B cell (primary cell): Measurements from ENCODE around the gene POLE. TPM values are rescaled to one million over a fixed set of nuclear protein-coding genes. Genes with fewer than 3 reads are reported as not detected.

Experiments
- ATAC-seq: fragments of 200-7000 bp; cut with Tn5 transposase; one replicate; pipeline ENCODE4 v1.10.0; 2021; ENCODE audit warnings: low read depth, mild to moderate bottlenecking, moderate number of reproducible peaks, moderate library complexity
- CTCF ChIA-PET: fragments of 350-600 bp; sonication (Branson Sonifier 250); formaldehyde crosslinking; loops from one replicate; lab custom pipeline; 2021; ENCODE audit warnings: antibody characterized with exemption, inconsistent platforms; lab: Charles Lee
- POLR2A ChIA-PET: fragments of 350-600 bp; sonication (Branson Sonifier 250); formaldehyde crosslinking; loops from one replicate; lab custom pipeline; 2021; ENCODE audit warnings: antibody characterized with exemption; lab: Charles Lee
- DNase-seq: peaks from one replicate; pipeline ENCODE4 v3.0.0; 2013
- H2AFZ ChIP-seq: 2 replicates; pipeline ENCODE4 v1.6.1; 2012; ENCODE audit warnings: mild to moderate bottlenecking, low read depth, low read length; ENCODE audit not compliant: insufficient read depth, poor library complexity, severe bottlenecking
- H3K27ac ChIP-seq, 2 donors: 1 replicate in 1 of 2; 2 replicates in 1 of 2; pipeline ENCODE4 v1.5.1; 2012 to 2013; ENCODE audit warnings: low read length in 2 of 2, mild to moderate bottlenecking in 2 of 2, moderate library complexity in 1 of 2
- H3K27me3 ChIP-seq, 4 experiments: fragments of 200-600 bp in 1 of 4; sonication (generic) in 1 of 4; replicated peaks in 1 of 4; 1 replicate in 2 of 4; 2 replicates in 2 of 4; pipeline versions ENCODE4 v1.6.1 to v1.7.0; 2013 to 2016; ENCODE audit warnings: low read length in 3 of 4, mild to moderate bottlenecking in 2 of 4, mixed read lengths in 1 of 4, moderate library complexity in 1 of 4; ENCODE audit not compliant: insufficient read depth in 4 of 4, control insufficient read depth in 3 of 4; ENCODE audit errors: control extremely low read depth in 1 of 4
- H3K36me3 ChIP-seq, 2 experiments: replicated peaks in 1 of 2; 1 replicate in 1 of 2; 2 replicates in 1 of 2; pipeline versions ENCODE4 v1.6.1 to v1.7.1; 2013; ENCODE audit warnings: low read length in 1 of 2; ENCODE audit not compliant: insufficient read depth in 2 of 2, control insufficient read depth in 1 of 2; ENCODE audit errors: control extremely low read depth in 1 of 2, extremely low read depth in 1 of 2
- H3K4me1 ChIP-seq, 2 donors: fragments of 200-600 bp in 1 of 2; sonication (generic) in 1 of 2; 1 replicate in 1 of 2; 2 replicates in 1 of 2; pipeline versions ENCODE4 v1.5.1 to v1.6.1; 2013 to 2017; ENCODE audit warnings: low read length in 2 of 2; ENCODE audit not compliant: control insufficient read depth in 2 of 2, insufficient read depth in 2 of 2
- H3K4me2 ChIP-seq: replicated peaks from 2 replicates; pipeline ENCODE3; 2012; ENCODE audit warnings: mild to moderate bottlenecking, low read depth, low read length; ENCODE audit not compliant: poor library complexity, severe bottlenecking
- H3K4me3 ChIP-seq, 5 experiments: fragments of 200-600 bp in 1 of 5; sonication (generic) in 1 of 5; 1 replicate in 3 of 5; 2 replicates in 2 of 5; pipeline versions ENCODE4 v1.5.1 to v1.7.0; 2011 to 2016; ENCODE audit warnings: low read length in 4 of 5, mild to moderate bottlenecking in 4 of 5, low read depth in 2 of 5, control low read depth in 1 of 5, moderate library complexity in 1 of 5; ENCODE audit not compliant: insufficient read depth in 1 of 5; ENCODE audit errors: control extremely low read depth in 1 of 5, extremely low read depth in 1 of 5
- H3K79me2 ChIP-seq: fragments of 200-600 bp; sonication (generic); one replicate; pipeline ENCODE4 v1.6.0; 2016; ENCODE audit warnings: low read length; ENCODE audit not compliant: control insufficient read depth, insufficient read depth
- H3K9ac ChIP-seq: fragments of 200-600 bp; sonication (generic); 2 replicates; pipeline ENCODE4 v1.6.1; 2017; ENCODE audit warnings: mild to moderate bottlenecking, low read length, moderate library complexity
- H3K9me3 ChIP-seq, 3 donors: one replicate each; pipeline versions ENCODE4 v1.6.1 to v1.7.1; 2013; ENCODE audit warnings: low read length in 2 of 3; ENCODE audit not compliant: control insufficient read depth in 2 of 3, insufficient read depth in 1 of 3; ENCODE audit errors: control extremely low read depth in 1 of 3
- H4K20me1 ChIP-seq: 2 replicates; pipeline ENCODE4 v1.6.0; 2012; ENCODE audit warnings: mild to moderate bottlenecking, low read length; ENCODE audit not compliant: insufficient read depth, control insufficient read depth, poor library complexity, severe bottlenecking
- H3K27ac Mint-ChIP-seq: one replicate; pipeline ENCODE4 v1.8.0; 2021; ENCODE audit warnings: mixed read lengths
- H3K27me3 Mint-ChIP-seq: one replicate; pipeline ENCODE4 v1.8.0; 2021; ENCODE audit warnings: mixed read lengths
- H3K4me1 Mint-ChIP-seq: one replicate; pipeline ENCODE4 v1.8.0; 2021; ENCODE audit warnings: mixed read lengths
- H3K4me3 Mint-ChIP-seq: one replicate; pipeline ENCODE4 v1.8.0; 2021; ENCODE audit warnings: mixed read lengths
- H3K9me3 Mint-ChIP-seq: one replicate; pipeline ENCODE4 v1.8.0; 2022; ENCODE audit warnings: mixed read lengths; ENCODE audit not compliant: insufficient read depth
- CTCF ChIP-seq: fragments of 200-600 bp; IDR thresholded peaks from one replicate; pipeline ENCODE4 v1.8.0; 2022; ENCODE audit warnings: antibody characterized with exemption, mild to moderate bottlenecking
- EZH2 ChIP-seq: IDR thresholded peaks from 2 replicates; pipeline ENCODE4 v1.6.1; 2012; ENCODE audit warnings: borderline replicate concordance, low read depth, mild to moderate bottlenecking, moderate library complexity, low read length; ENCODE audit not compliant: insufficient read depth, poor library complexity, severe bottlenecking
- WGBS: methylation state at CpG from one replicate; pipeline ENCODE4 v1.1.5; 2013; ENCODE audit warnings: missing lambda C conversion rate; ENCODE audit not compliant: insufficient coverage; 5-methylcytosine and 5-hydroxymethylcytosine counted together
- intact Hi-C: fragments of 100-400 bp; cut with micrococcal nuclease; formaldehyde crosslinking; loops from one replicate; pipeline ENCODE4 v1.10.0; 2022
- polyA plus RNA-seq: library from polyadenylated mRNA; depleted of rRNA; stranded (reverse); fragments of >200 nt; gene quantifications from 2 replicates; pipeline ENCODE4 v1.2.3, GENCODE V29; 2012
- total RNA-seq, 2 donors: library from RNA; stranded (reverse); fragments of 120-200 nt in 1 of 2; gene quantifications; 1 replicate in 1 of 2; 2 replicates in 1 of 2; pipeline versions ENCODE4 v1.2.3 to v1.2.4, GENCODE V29; 2013 to 2022

Gene POLE
- total and polyA plus RNA-seq, 2 donors (not counting 1 experiment from before 2014, with no cell fraction given) = 32.0 to 62.0 TPM

DNA sequence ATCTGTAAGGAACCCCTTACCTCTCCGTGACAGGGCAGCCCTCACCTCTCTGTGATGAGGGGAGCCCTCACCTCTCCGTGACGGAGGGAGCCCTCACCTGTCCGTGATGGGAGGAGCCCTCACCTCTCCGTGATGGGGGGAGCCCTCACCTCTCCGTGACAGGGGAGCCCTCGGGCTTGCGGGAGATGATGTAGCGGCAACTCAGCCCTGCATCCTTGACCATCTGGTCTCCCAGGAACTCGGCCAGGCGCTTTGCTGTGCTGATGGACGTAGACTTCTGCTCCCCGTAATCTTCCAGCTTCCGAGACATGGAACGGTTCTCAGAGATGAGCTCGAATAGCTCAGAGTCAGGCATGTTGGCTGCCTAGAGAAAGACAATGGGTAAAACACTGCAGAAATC, 28.0 kb downstream of the POLE start:
- Mint-ChIP-seq H3K4me3 (no peak overlapping the region), H3K4me1 (no peaks in the 10 kb centered on the region), H3K27me3 (no peaks in the 10 kb centered on the region), H3K27ac (no peak overlapping the region), H3K9me3 (no peaks in the 10 kb centered on the region)
- TF ChIP-seq CTCF (no peak), EZH2 (no peak)
- WGBS = 92% methylated on average over 16 of the region's 16 CpGs
- no peak overlapping the region for H3K9ac ChIP-seq
- ATAC-seq (no peak), DNase-seq (no peak)
- H2AFZ ChIP-seq = no peak overlapping the region
- no peaks in the 10 kb centered on the region for H3K9me3 ChIP-seq
- no peak overlapping the region for H3K27ac ChIP-seq
- ChIA-PET POLR2A (no interaction called here), CTCF (no interaction called here)
- H3K4me1 ChIP-seq = no peaks in the 10 kb centered on the region
- H4K20me1 ChIP-seq = no peaks in the 10 kb centered on the region
- H3K36me3 ChIP-seq = peaks cover 16 to 73% of the 10 kb centered on the region in 2 experiments
- no peaks in the 10 kb centered on the region for H3K79me2 ChIP-seq
- no peaks in the 10 kb centered on the region for H3K27me3 ChIP-seq
- intact Hi-C loops = no loop called here
- no peak overlapping the region for H3K4me3 ChIP-seq
- no peak overlapping the region for H3K4me2 ChIP-seq

- no peaks in the 10 kb centered on the region for H3K4me1 Mint-ChIP-seq
- Histone ChIP-seq H3K4me3 (no peak overlapping the region), H2AFZ (no peak overlapping the region), H3K36me3 (peaks cover 14 to 67% of the 10 kb centered on the region in 2 experiments), H3K4me1 (no peaks in the 10 kb centered on the region), H3K9me3 (no peaks in the 10 kb centered on the region), H4K20me1 (no peaks in the 10 kb centered on the region), H3K4me2 (no peak overlapping the region), H3K27ac (no peak overlapping the region), H3K9ac (no peak overlapping the region), H3K27me3 (no peaks in the 10 kb centered on the region), H3K79me2 (no peaks in the 10 kb centered on the region)
- H3K27ac Mint-ChIP-seq = no peak overlapping the region
- no peaks in the 10 kb centered on the region for H3K27me3 Mint-ChIP-seq
- ChIA-PET CTCF (interaction anchor here (0.8 kb wide), 1 partner anchor 43 kb away, joined by 3 read pairs; no protein-coding TSS in a partner anchor), POLR2A (no interaction called here)
- no peak for DNase-seq
- H3K9me3 Mint-ChIP-seq = no peaks in the 10 kb centered on the region
- intact Hi-C loops = no loop called here
- ATAC-seq = no peak
- TF ChIP-seq CTCF (no peak), EZH2 (no peak)
- H3K4me3 Mint-ChIP-seq = no peak overlapping the region
- WGBS = 83% methylated on average over 29 of the region's 32 CpGs
These were observed 28.8 kb downstream of the POLE start for GRCh38 chr12:132658149-132658894.
